ENCODE data around the gene HADH.

DNA sequence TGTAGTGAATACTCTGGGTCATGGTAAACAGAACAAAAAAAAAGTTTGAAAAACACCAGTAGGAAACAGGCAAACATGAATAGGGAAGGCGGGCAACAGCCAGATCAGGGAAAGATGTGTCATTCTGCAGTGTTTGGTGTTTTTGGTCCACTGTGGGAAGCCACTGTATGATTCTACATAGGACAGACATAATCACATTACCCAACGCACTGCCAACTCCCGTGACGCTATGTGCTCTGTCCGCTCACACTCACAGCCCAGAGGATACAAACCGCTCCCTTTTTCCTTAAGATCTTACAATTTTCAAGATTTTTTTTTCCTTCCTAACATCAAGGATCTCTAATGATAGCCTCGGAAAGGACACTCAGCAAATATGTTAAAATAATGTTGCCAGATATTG, 59.3 kb downstream of the HADH start:
- TF ChIP-seq TAF1 (IDR thresholded peaks at IDR 0.05; ENCODE audit: borderline replicate concordance, insufficient read depth, low read length) (no peak), SIN3A (IDR thresholded peaks at IDR 0.05; ENCODE audit: borderline replicate concordance, insufficient read depth, low read length) (no peak), POLR2AphosphoS5 (IDR thresholded peaks at IDR 0.05; ENCODE audit: low read depth, low read length) (no peak)
